ENCODE measurements around the gene HIVEP2.

DNA sequence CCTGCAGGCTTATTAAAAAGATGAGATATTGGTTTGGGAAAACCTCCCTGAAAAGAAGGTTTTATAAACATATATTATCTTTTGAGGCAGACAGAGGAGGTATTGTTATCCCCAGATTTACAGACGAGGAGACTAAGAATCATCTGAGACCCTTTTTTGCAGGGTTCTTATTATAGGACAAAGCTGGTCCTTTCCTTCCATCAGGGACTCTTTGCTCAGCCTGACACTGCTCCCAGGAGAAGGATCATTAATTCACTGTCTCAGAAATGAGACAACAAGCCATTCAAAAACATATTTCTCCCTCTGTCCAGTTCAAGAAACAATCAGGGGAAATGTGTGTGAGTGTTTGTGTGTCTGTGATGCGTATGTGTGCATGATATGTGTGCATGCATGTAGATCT, 33.5 kb downstream of the HIVEP2 start:
- TF ChIP-seq, protein P1, sequence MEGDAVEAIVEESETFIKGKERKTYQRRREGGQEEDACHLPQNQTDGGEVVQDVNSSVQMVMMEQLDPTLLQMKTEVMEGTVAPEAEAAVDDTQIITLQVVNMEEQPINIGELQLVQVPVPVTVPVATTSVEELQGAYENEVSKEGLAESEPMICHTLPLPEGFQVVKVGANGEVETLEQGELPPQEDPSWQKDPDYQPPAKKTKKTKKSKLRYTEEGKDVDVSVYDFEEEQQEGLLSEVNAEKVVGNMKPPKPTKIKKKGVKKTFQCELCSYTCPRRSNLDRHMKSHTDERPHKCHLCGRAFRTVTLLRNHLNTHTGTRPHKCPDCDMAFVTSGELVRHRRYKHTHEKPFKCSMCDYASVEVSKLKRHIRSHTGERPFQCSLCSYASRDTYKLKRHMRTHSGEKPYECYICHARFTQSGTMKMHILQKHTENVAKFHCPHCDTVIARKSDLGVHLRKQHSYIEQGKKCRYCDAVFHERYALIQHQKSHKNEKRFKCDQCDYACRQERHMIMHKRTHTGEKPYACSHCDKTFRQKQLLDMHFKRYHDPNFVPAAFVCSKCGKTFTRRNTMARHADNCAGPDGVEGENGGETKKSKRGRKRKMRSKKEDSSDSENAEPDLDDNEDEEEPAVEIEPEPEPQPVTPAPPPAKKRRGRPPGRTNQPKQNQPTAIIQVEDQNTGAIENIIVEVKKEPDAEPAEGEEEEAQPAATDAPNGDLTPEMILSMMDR (IDR thresholded peaks at IDR 0.05) = no peak
- no peak for TF ChIP-seq POLR2A (IDR thresholded peaks at IDR 0.05)
